K562 (cell line): ENCODE results near the gene CFAP97D1. TPM values are rescaled to one million over a fixed set of nuclear protein-coding genes. Genes with fewer than 3 reads are reported as not detected.

ENCODE experiments used
- ATAC-seq: fragments of 200-7000 bp; cut with Tn5 transposase; 3 replicates; pipeline ENCODE4 v1.9.1; 2020; ENCODE audit warnings: moderate library complexity
- BruUV-seq: library from RNA; stranded (reverse); fragments of 400-500 nt; replicated peaks from 2 replicates; lab custom pipeline; 2021; lab: Mats Ljungman, UMichigan
- CTCF ChIA-PET: fragments of 300-600 bp; formaldehyde crosslinking; extraction: SDS; loops from one replicate; lab custom pipeline; 2021; ENCODE audit warnings: low intra/inter-chr PET ratio; lab: Yijun Ruan, JAX
- POLR2A ChIA-PET: fragments of 300-600, 350-650 bp; sonication (Branson Sonifier 250); formaldehyde crosslinking; extraction: SDS; loops from one replicate; lab custom pipeline; 2021; ENCODE audit warnings: antibody characterized with exemption, inconsistent platforms; lab: Yijun Ruan, JAX
- DNase-seq, 4 experiments: peaks; one replicate each; pipeline versions ENCODE4 v3.0.0 to v3.0.0-alpha.2; 2011 to 2018; ENCODE audit warnings: low spot score in 3 of 4, mixed read lengths in 3 of 4; ENCODE audit errors: extremely low read depth in 1 of 4
- FAIRE-seq: peaks from 2 replicates; lab custom pipeline; 2011; peaks lifted over from hg19 to GRCh38; lab: Jason Lieb, UNC
- H2AFZ ChIP-seq: 2 replicates; pipeline ENCODE4 v1.6.0; 2011; ENCODE audit warnings: low read depth, low read length, control low read depth, inconsistent platforms
- H3K27ac ChIP-seq: fragments of 200-600 bp; 3 replicates; pipeline ENCODE4 v1.8.0; 2011; ENCODE audit warnings: low read depth, mild to moderate bottlenecking, control low read depth, inconsistent platforms, low read length, moderate library complexity, mixed read lengths; ENCODE audit errors: extremely low read depth
- H3K27me3 ChIP-seq, 2 experiments: fragments of 300-600 bp in 1 of 2; 2 replicates in 1 of 2; 3 replicates in 1 of 2; pipeline versions ENCODE4 v1.6.0 to v1.8.0; 2011; ENCODE audit warnings: inconsistent platforms in 2 of 2, low read length in 2 of 2, mild to moderate bottlenecking in 1 of 2, mixed read lengths in 1 of 2, moderate library complexity in 1 of 2; ENCODE audit not compliant: control insufficient read depth in 2 of 2, insufficient read depth in 2 of 2
- H3K36me3 ChIP-seq: fragments of 300-600 bp; 3 replicates; pipeline ENCODE4 v1.8.0; 2011; ENCODE audit warnings: mild to moderate bottlenecking, low read length, inconsistent platforms; ENCODE audit not compliant: control insufficient read depth, insufficient read depth
- H3K4me1 ChIP-seq, 2 experiments: fragments of 200-600 bp in 1 of 2; replicated peaks in 1 of 2; 2 replicates in 1 of 2; 3 replicates in 1 of 2; pipeline versions ENCODE4 v1.5.1 to v1.8.0; 2011; ENCODE audit warnings: inconsistent platforms in 2 of 2, low read length in 2 of 2, mild to moderate bottlenecking in 1 of 2, mixed read lengths in 1 of 2, moderate library complexity in 1 of 2; ENCODE audit not compliant: control insufficient read depth in 2 of 2, insufficient read depth in 2 of 2
- H3K4me2 ChIP-seq: 2 replicates; pipeline ENCODE4 v1.6.1; 2011; ENCODE audit warnings: low read length, control low read depth, inconsistent platforms, mixed read lengths; ENCODE audit not compliant: insufficient read depth
- H3K4me3 ChIP-seq: fragments of 200-600 bp; sonication (generic), shearing (Covaris generic); 2 replicates; pipeline ENCODE4 v1.5.1; 2016; ENCODE audit warnings: control low read depth, inconsistent platforms
- H3K79me2 ChIP-seq: fragments of 200-600 bp; 3 replicates; pipeline ENCODE4 v1.8.0; 2011; ENCODE audit warnings: low read length, inconsistent platforms; ENCODE audit not compliant: control insufficient read depth, insufficient read depth
- H3K9ac ChIP-seq, 2 experiments: 2 replicates each; pipeline versions ENCODE4 v1.6.0 to v1.6.1; 2011; ENCODE audit warnings: low read depth in 2 of 2, low read length in 2 of 2, control low read depth in 1 of 2, inconsistent platforms in 1 of 2, mild to moderate bottlenecking in 1 of 2, mixed read lengths in 1 of 2; ENCODE audit not compliant: insufficient read depth in 1 of 2
- H3K9me1 ChIP-seq: one replicate; pipeline ENCODE4 v1.6.0; 2011; ENCODE audit warnings: inconsistent platforms, mild to moderate bottlenecking, low read length, moderate library complexity; ENCODE audit not compliant: control insufficient read depth, insufficient read depth
- H3K9me3 ChIP-seq: replicated peaks from 2 replicates; pipeline ENCODE4 v1.5.1; 2011; ENCODE audit warnings: low read depth, low read length, inconsistent platforms; ENCODE audit not compliant: control insufficient read depth, insufficient read depth
- H4K20me1 ChIP-seq: replicated peaks from 2 replicates; pipeline ENCODE4 v1.6.1; 2011; ENCODE audit warnings: low read length, inconsistent platforms, mixed read lengths; ENCODE audit not compliant: control insufficient read depth, insufficient read depth
- HES1 ChIP-seq: fragments of 450-650 bp; IDR thresholded peaks from 2 replicates; pipeline ENCODE4 v1.6.1; 2016; ENCODE audit warnings: low read depth, mild to moderate bottlenecking, moderate library complexity
- RERE ChIP-seq: sonication (generic); formaldehyde crosslinking; IDR thresholded peaks from 2 replicates; pipeline ENCODE4 v1.8.0; 2023; ENCODE audit warnings: missing genetic modification reagents, mild to moderate bottlenecking, borderline replicate concordance
- SIN3A ChIP-seq, 2 experiments: fragments of 150-350 bp in 1 of 2; IDR thresholded peaks; 2 replicates each; pipeline ENCODE4 v1.6.1; 2011 to 2016; ENCODE audit warnings: borderline replicate concordance in 2 of 2, low read depth in 2 of 2, low read length in 2 of 2, mild to moderate bottlenecking in 2 of 2, moderate library complexity in 2 of 2; ENCODE audit not compliant: control insufficient read depth in 1 of 2
- SNIP1 ChIP-seq: fragments of 450-650 bp; IDR thresholded peaks from 2 replicates; pipeline ENCODE4 v1.7.1; 2017; ENCODE audit warnings: low read depth, mild to moderate bottlenecking
- WGBS: fragments of 100-300 bp; shearing (Covaris generic); methylation state at CpG from one replicate; pipeline ENCODE4 v1.1.6; 2016; ENCODE audit warnings: low coverage, mixed read lengths; ENCODE audit not compliant: insufficient coverage; ENCODE audit errors: missing lambda C conversion rate; 5-methylcytosine and 5-hydroxymethylcytosine counted together
- in situ Hi-C: fragments of 300-500 bp; cut with MboI; formaldehyde crosslinking; loops from 4 replicates; pipeline ENCODE4 v1.15.0; 2018; ENCODE audit warnings: inconsistent platforms, mixed read lengths
- intact Hi-C: fragments of 100-400 bp; cut with micrococcal nuclease; formaldehyde crosslinking; loops from 2 replicates; pipeline ENCODE4 v1.14.2; 2022
- polyA plus RNA-seq, 8 experiments: library from polyadenylated mRNA; depleted of rRNA in 4 of 8; stranded (reverse) in 5 of 8; unstranded in 3 of 8; fragments of >200 nt; fragmentation: Nextera tagmentation in 2 of 8; fragmentation: Illumina TruSeq in 1 of 8; extraction: Ambion mirVana in 2 of 8; extraction: Trizol in 1 of 8; gene quantifications; 2 replicates each; pipeline versions ENCODE4 v1.2.1 to v1.2.3, GENCODE V29; 2011 to 2014; ENCODE audit warnings: inconsistent platforms in 1 of 8, missing spikeins in 1 of 8
- total RNA-seq, 7 experiments: library from RNA; depleted of rRNA in 6 of 7; stranded (reverse); fragments of >200 nt in 6 of 7; fragmentation: Illumina TruSeq in 2 of 7; extraction: Trizol in 2 of 7; gene quantifications; 2 replicates each; pipeline versions ENCODE4 v1.2.1 to v1.2.3, GENCODE V29; 2011 to 2021; ENCODE audit warnings: low replicate concordance in 1 of 7
- TF ChIP-seq, protein P1 (sequence below), 2 experiments: IDR thresholded peaks; 2 replicates each; pipeline ENCODE4 v1.6.1; 2011; ENCODE audit warnings: borderline replicate concordance in 1 of 2, control low read depth in 1 of 2, low read depth in 1 of 2, low read length in 1 of 2, mild to moderate bottlenecking in 1 of 2, mixed read lengths in 1 of 2, moderate library complexity in 1 of 2; ENCODE audit not compliant: insufficient read depth in 1 of 2, insufficient read length in 1 of 2, poor library complexity in 1 of 2, severe bottlenecking in 1 of 2; ENCODE audit errors: extremely low read depth in 1 of 2
- TF ChIP-seq, protein P2 (sequence below): sonication (generic); formaldehyde crosslinking; IDR thresholded peaks from 2 replicates; pipeline ENCODE4 v1.8.0; 2022; ENCODE audit warnings: mild to moderate bottlenecking, missing genetic modification reagents

Gene CFAP97D1
- total and polyA plus RNA-seq, 9 of the 15 experiments (the other 6 are each of a cell fraction or from before 2014, with no cell fraction given) = not detected

GRCh38 chr17:43812396-43813265, 32.4 kb downstream of the CFAP97D1 start:
- Histone ChIP-seq H3K4me3 (no peak overlapping the region), H3K9me1 (no peaks in the 10 kb centered on the region), H3K9me3 (no peaks in the 10 kb centered on the region), H3K27me3 (0 out of 5 replicates have a peak, but pooled peaks cover 0 to 9% of the 10 kb centered on the region in 2 experiments), H3K36me3 (peaks cover 5% of the 10 kb centered on the region; the same call in 1 of the 3 replicates), H3K79me2 (no peaks in the 10 kb centered on the region), H2AFZ (no peak overlapping the region), H4K20me1 (no peaks in the 10 kb centered on the region), H3K9ac (no peak overlapping the region), H3K27ac (no peak overlapping the region), H3K4me2 (no peak overlapping the region), H3K4me1 (no peaks in the 10 kb centered on the region; a peak in 1 of 5 replicates)
- ChIA-PET CTCF (no interaction called here), POLR2A (interaction anchor here (0.6 to 1.2 kb wide), 2 partner anchors 30 to 45 kb away, joined by 3 read pairs; no protein-coding TSS in a partner anchor)
- in situ Hi-C loops = no loop called here
- DNase-seq = no peak
- WGBS = 34% methylated on average over 9 of the region's 10 CpGs
- no peak for ATAC-seq
- no peak for FAIRE-seq
- intact Hi-C loops = no loop called here
- BruUV-seq = no TSS peak
- TF ChIP-seq SNIP1 (no peak), RERE (CRISPR knock-in tag) (no peak), HES1 (no peak), SIN3A (IDR thresholded peaks at IDR 0.05; ENCODE audit: borderline replicate concordance in 2 of 2, control insufficient read depth in 1 of 2, low read depth in 2 of 2, low read length in 2 of 2) (no peak)
- TF ChIP-seq, protein P1, sequence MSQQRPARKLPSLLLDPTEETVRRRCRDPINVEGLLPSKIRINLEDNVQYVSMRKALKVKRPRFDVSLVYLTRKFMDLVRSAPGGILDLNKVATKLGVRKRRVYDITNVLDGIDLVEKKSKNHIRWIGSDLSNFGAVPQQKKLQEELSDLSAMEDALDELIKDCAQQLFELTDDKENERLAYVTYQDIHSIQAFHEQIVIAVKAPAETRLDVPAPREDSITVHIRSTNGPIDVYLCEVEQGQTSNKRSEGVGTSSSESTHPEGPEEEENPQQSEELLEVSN (IDR thresholded peaks at IDR 0.05; ENCODE audit: borderline replicate concordance in 1 of 2, extremely low read depth in 1 of 2, insufficient read depth in 1 of 2, insufficient read length in 1 of 2, low read depth in 1 of 2, low read length in 1 of 2, poor library complexity in 1 of 2, severe bottlenecking in 1 of 2) = no peak
- TF ChIP-seq, protein P2, sequence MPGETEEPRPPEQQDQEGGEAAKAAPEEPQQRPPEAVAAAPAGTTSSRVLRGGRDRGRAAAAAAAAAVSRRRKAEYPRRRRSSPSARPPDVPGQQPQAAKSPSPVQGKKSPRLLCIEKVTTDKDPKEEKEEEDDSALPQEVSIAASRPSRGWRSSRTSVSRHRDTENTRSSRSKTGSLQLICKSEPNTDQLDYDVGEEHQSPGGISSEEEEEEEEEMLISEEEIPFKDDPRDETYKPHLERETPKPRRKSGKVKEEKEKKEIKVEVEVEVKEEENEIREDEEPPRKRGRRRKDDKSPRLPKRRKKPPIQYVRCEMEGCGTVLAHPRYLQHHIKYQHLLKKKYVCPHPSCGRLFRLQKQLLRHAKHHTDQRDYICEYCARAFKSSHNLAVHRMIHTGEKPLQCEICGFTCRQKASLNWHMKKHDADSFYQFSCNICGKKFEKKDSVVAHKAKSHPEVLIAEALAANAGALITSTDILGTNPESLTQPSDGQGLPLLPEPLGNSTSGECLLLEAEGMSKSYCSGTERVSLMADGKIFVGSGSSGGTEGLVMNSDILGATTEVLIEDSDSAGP = no peak
